Astrocyte (in vitro differentiated cells and primary cell): ENCODE measurements around the gene NOPCHAP1. TPM values are rescaled to one million over a fixed set of nuclear protein-coding genes. Genes with fewer than 3 reads are reported as not detected.

ENCODE experiments used
- DNase-seq: peaks from one replicate; pipeline ENCODE4 v3.0.0-alpha.2; 2010; ENCODE audit warnings: low read depth
- FAIRE-seq: peaks from 2 replicates; lab custom pipeline; 2011; peaks lifted over from hg19 to GRCh38; lab: Jason Lieb, UNC
- H2AFZ ChIP-seq: 2 replicates; pipeline ENCODE4 v1.6.0; 2012; ENCODE audit warnings: low read depth, low read length, inconsistent platforms
- H3K27ac ChIP-seq: 2 replicates; pipeline ENCODE4 v1.5.1; 2011; ENCODE audit warnings: low read depth, low read length, inconsistent platforms
- H3K27me3 ChIP-seq: 2 replicates; pipeline ENCODE4 v1.6.0; 2011; ENCODE audit warnings: low read length, inconsistent platforms; ENCODE audit not compliant: insufficient read depth
- H3K36me3 ChIP-seq: 2 replicates; pipeline ENCODE4 v1.5.1; 2011; ENCODE audit warnings: low read length, inconsistent platforms; ENCODE audit not compliant: insufficient read depth
- H3K4me1 ChIP-seq: 2 replicates; pipeline ENCODE4 v1.5.1; 2011; ENCODE audit warnings: low read length, inconsistent platforms; ENCODE audit not compliant: insufficient read depth
- H3K4me2 ChIP-seq: 2 replicates; pipeline ENCODE4 v1.6.0; 2012; ENCODE audit warnings: low read length, inconsistent platforms
- H3K4me3 ChIP-seq: 2 replicates; pipeline ENCODE4 v1.5.1; 2011; ENCODE audit warnings: low read depth, mild to moderate bottlenecking, low read length, inconsistent platforms; ENCODE audit not compliant: insufficient read depth
- H3K79me2 ChIP-seq: 2 replicates; pipeline ENCODE4 v1.6.0; 2012; ENCODE audit warnings: mild to moderate bottlenecking, low read length, inconsistent platforms; ENCODE audit not compliant: insufficient read depth
- H3K9ac ChIP-seq: 2 replicates; pipeline ENCODE4 v1.6.0; 2012; ENCODE audit warnings: mild to moderate bottlenecking, low read length, inconsistent platforms
- H3K9me3 ChIP-seq: 2 replicates; pipeline ENCODE4 v1.5.1; 2012; ENCODE audit warnings: low read depth, mild to moderate bottlenecking, low read length, inconsistent platforms; ENCODE audit not compliant: insufficient read depth
- H4K20me1 ChIP-seq: 2 replicates; pipeline ENCODE4 v1.6.0; 2012; ENCODE audit warnings: low read length, inconsistent platforms; ENCODE audit not compliant: insufficient read depth
- H3K27ac Mint-ChIP-seq: one replicate; pipeline ENCODE4 v1.8.0; 2021; ENCODE audit warnings: mild to moderate bottlenecking, mixed read lengths; ENCODE audit not compliant: unreplicated experiment
- H3K27me3 Mint-ChIP-seq: one replicate; pipeline ENCODE4 v1.8.0; 2021; ENCODE audit warnings: low read depth, mixed read lengths; ENCODE audit not compliant: unreplicated experiment
- H3K36me3 Mint-ChIP-seq: one replicate; pipeline ENCODE4 v1.8.0; 2021; ENCODE audit warnings: low read depth, mixed read lengths; ENCODE audit not compliant: unreplicated experiment
- H3K4me1 Mint-ChIP-seq: one replicate; pipeline ENCODE4 v1.8.0; 2021; ENCODE audit warnings: low read depth, mixed read lengths; ENCODE audit not compliant: unreplicated experiment
- H3K4me3 Mint-ChIP-seq: one replicate; pipeline ENCODE4 v1.8.0; 2021; ENCODE audit warnings: mild to moderate bottlenecking, moderate library complexity, mixed read lengths; ENCODE audit not compliant: unreplicated experiment
- H3K9me3 Mint-ChIP-seq: one replicate; pipeline ENCODE4 v1.8.0; 2021; ENCODE audit warnings: mild to moderate bottlenecking, mixed read lengths; ENCODE audit not compliant: unreplicated experiment
- EZH2 ChIP-seq: IDR thresholded peaks from 2 replicates; pipeline ENCODE4 v1.6.1; 2012; ENCODE audit warnings: mild to moderate bottlenecking, low read length, inconsistent platforms; ENCODE audit not compliant: insufficient read depth
- total RNA-seq: library from RNA; stranded (reverse); gene quantifications from 2 replicates; pipeline ENCODE4 v1.2.1, GENCODE V29; 2021
- TF ChIP-seq, protein P1 (sequence below): IDR thresholded peaks from 2 replicates; pipeline ENCODE4 v1.5.1; 2011; ENCODE audit warnings: low read depth, mild to moderate bottlenecking, inconsistent platforms, low read length, moderate library complexity; ENCODE audit not compliant: insufficient read depth

NOPCHAP1 gene
- total RNA-seq, 1 donor from 2014 or later, result 26.8 TPM

DNA sequence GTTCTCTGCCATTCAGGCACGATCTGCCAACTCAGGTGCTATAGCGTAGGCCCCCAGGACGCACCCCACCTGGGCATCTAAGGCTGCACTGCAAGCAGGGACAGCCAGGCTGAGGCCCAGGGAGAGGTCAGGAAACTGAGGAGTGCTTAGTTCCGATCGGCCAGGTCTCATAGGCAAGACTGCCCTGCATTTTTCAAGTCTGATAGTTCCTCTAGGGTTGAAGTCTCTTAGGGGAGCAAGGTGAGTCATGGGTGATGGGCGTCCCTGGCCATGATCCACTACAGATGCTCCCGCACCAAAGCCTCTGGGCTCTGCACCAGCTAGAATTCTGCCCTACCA is 13.2 kb downstream of the NOPCHAP1 start:
- Histone ChIP-seq H3K79me2 (no peaks in the 10 kb centered on the region), H3K4me3 (no peak overlapping the region), H3K4me1 (no peaks in the 10 kb centered on the region), H3K9ac (no peak overlapping the region), H3K27me3 (no peaks in the 10 kb centered on the region), H3K27ac (no peak overlapping the region), H3K4me2 (no peak overlapping the region), H3K36me3 (peaks cover 20% of the 10 kb centered on the region), H4K20me1 (peaks cover 10% of the 10 kb centered on the region), H2AFZ (no peak overlapping the region), H3K9me3 (no peaks in the 10 kb centered on the region)
- TF ChIP-seq, protein P1, sequence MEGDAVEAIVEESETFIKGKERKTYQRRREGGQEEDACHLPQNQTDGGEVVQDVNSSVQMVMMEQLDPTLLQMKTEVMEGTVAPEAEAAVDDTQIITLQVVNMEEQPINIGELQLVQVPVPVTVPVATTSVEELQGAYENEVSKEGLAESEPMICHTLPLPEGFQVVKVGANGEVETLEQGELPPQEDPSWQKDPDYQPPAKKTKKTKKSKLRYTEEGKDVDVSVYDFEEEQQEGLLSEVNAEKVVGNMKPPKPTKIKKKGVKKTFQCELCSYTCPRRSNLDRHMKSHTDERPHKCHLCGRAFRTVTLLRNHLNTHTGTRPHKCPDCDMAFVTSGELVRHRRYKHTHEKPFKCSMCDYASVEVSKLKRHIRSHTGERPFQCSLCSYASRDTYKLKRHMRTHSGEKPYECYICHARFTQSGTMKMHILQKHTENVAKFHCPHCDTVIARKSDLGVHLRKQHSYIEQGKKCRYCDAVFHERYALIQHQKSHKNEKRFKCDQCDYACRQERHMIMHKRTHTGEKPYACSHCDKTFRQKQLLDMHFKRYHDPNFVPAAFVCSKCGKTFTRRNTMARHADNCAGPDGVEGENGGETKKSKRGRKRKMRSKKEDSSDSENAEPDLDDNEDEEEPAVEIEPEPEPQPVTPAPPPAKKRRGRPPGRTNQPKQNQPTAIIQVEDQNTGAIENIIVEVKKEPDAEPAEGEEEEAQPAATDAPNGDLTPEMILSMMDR, result no peak
- no peak for TF ChIP-seq EZH2
- Mint-ChIP-seq H3K27ac (no peak overlapping the region), H3K27me3 (no peaks in the 10 kb centered on the region), H3K4me1 (peaks cover 1% of the 10 kb centered on the region), H3K36me3 (peaks cover 35% of the 10 kb centered on the region), H3K9me3 (peaks cover 2% of the 10 kb centered on the region), H3K4me3 (no peak overlapping the region)
- DNase-seq, result no peak
- FAIRE-seq, result no peak

DNA sequence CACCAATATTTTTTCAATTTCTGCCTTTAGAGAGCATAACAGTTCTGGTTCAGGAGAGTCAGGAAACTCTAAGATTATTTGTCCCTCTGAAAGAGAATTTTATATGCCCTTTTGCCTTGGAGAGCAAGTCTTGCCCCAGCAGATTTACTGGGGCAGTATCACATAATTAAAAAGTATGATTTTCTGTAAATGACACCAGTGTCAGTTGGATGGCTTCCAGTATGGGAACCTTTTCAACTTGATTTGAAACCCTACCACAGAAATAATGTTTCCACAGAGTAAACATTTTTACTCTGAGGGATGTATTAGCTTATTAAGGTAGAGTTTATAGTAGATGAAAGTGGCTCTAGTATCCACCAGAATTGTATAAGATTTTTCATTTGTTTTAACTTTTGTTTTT is 15.4 kb downstream of the NOPCHAP1 start:
- Histone ChIP-seq H3K79me2 (no peaks in the 10 kb centered on the region), H3K9ac (no peak overlapping the region), H3K27me3 (no peaks in the 10 kb centered on the region), H4K20me1 (peaks cover 10% of the 10 kb centered on the region), H3K4me1 (no peaks in the 10 kb centered on the region), H3K4me2 (no peak overlapping the region), H2AFZ (no peak overlapping the region), H3K4me3 (no peak overlapping the region), H3K27ac (no peak overlapping the region), H3K9me3 (no peaks in the 10 kb centered on the region), H3K36me3 (peaks cover 8% of the 10 kb centered on the region)
- Mint-ChIP-seq H3K4me1 (no peaks in the 10 kb centered on the region), H3K27me3 (no peaks in the 10 kb centered on the region), H3K9me3 (peaks cover 4% of the 10 kb centered on the region), H3K4me3 (no peak overlapping the region), H3K27ac (no peak overlapping the region), H3K36me3 (peaks cover 36% of the 10 kb centered on the region)
- TF ChIP-seq, protein P1, result no peak
- no peak for TF ChIP-seq EZH2
- FAIRE-seq, result no peak
- no peak for DNase-seq

DNA sequence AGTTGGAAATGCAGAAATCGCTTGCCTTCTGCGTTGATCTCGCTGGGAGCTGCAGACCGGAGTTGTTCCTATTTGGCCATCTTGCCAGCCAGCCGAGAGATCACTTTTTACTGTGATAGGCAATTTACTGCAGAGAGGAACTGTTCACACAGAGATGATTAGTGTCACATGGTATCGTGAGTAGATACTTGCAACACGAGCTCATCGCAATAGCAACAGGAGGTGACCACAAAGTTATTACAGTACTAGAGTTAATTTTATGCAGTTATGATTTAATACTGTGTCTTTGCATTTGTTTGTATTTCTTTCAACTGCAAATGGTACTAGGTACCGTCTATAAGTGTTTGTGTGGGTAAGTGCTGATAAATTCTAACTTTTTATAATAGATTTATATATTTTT is 27.8 kb downstream of the NOPCHAP1 start:
- no peak overlapping the region for H3K9ac ChIP-seq
- no peak overlapping the region for H3K4me3 ChIP-seq
- no peaks in the 10 kb centered on the region for H3K27me3 ChIP-seq
- peaks cover 16% of the 10 kb centered on the region for H3K9me3 Mint-ChIP-seq
- H3K36me3 ChIP-seq, result peaks cover 2% of the 10 kb centered on the region
- DNase-seq (peak; percentile 41), FAIRE-seq (no peak)
- no peaks in the 10 kb centered on the region for H4K20me1 ChIP-seq
- no peaks in the 10 kb centered on the region for H3K4me1 ChIP-seq
- H2AFZ ChIP-seq, result no peak overlapping the region
- no peak overlapping the region for H3K4me2 ChIP-seq
- no peak overlapping the region for H3K4me3 Mint-ChIP-seq
- H3K79me2 ChIP-seq, result no peaks in the 10 kb centered on the region
- peaks cover 4% of the 10 kb centered on the region for H3K9me3 ChIP-seq
- no peak overlapping the region for H3K27ac ChIP-seq
- H3K27me3 Mint-ChIP-seq, result no peaks in the 10 kb centered on the region
- TF ChIP-seq, protein P1, result no peak
- TF ChIP-seq EZH2, result no peak
- peaks cover 14% of the 10 kb centered on the region for H3K4me1 Mint-ChIP-seq
- peaks cover 51% of the 10 kb centered on the region for H3K36me3 Mint-ChIP-seq
- peak overlapping the region; percentile 34 for H3K27ac Mint-ChIP-seq
